Adrenal gland (tissue), 12 donors: ENCODE data around the gene MAK. TPM values are rescaled to one million over a fixed set of nuclear protein-coding genes. Genes with fewer than 3 reads are reported as not detected.

Experiments used
- DNase-seq, 7 donors: peaks; one replicate each; pipeline ENCODE4 v3.0.0-alpha.2; 2019 to 2020
- H3K27ac ChIP-seq, 5 donors: fragments of 200-600 bp; sonication (generic) in 4 of 5; 1 replicate in 3 of 5; 2 replicates in 2 of 5; pipeline versions ENCODE4 v1.5.1 to v1.8.0; 2016 to 2020; ENCODE audit warnings: mild to moderate bottlenecking in 1 of 5
- H3K27me3 ChIP-seq: fragments of 200-600 bp; 2 replicates; pipeline ENCODE4 v1.8.0; 2021
- H3K36me3 ChIP-seq, 2 donors: fragments of 200-600 bp; replicated peaks in 1 of 2; 1 replicate in 1 of 2; 2 replicates in 1 of 2; pipeline versions ENCODE4 v1.5.1 to v1.8.0; 2018 to 2022
- H3K4me1 ChIP-seq, 2 donors: fragments of 200-600 bp; replicated peaks in 1 of 2; 1 replicate in 1 of 2; 2 replicates in 1 of 2; pipeline versions ENCODE4 v1.5.1 to v1.8.0; 2018 to 2021
- H3K4me3 ChIP-seq, 4 donors: fragments of 200-600 bp; sonication (generic) in 3 of 4; one replicate each; pipeline ENCODE4 v1.5.1; 2016 to 2018
- H3K9me3 ChIP-seq, 3 donors: fragments of 200-600 bp; sonication (generic) in 1 of 3; replicated peaks in 1 of 3; 1 replicate in 2 of 3; 2 replicates in 1 of 3; pipeline versions ENCODE4 v1.5.1 to v1.8.0; 2016 to 2021
- CTCF ChIP-seq, 6 experiments: fragments of 450-650 bp in 4 of 6; fragments of 200-600 bp in 2 of 6; sonication (generic) in 1 of 6; IDR thresholded peaks; 1 replicate in 5 of 6; 2 replicates in 1 of 6; pipeline versions ENCODE4 v1.5.1 to v1.8.0; 2016 to 2021; ENCODE audit warnings: antibody characterized with exemption in 6 of 6, mild to moderate bottlenecking in 2 of 6, moderate library complexity in 1 of 6
- POLR2A ChIP-seq, 2 donors: fragments of 450-650 bp; IDR thresholded peaks; one replicate each; pipeline ENCODE4 v1.6.1; 2017; ENCODE audit warnings: antibody characterized with exemption in 2 of 2, mild to moderate bottlenecking in 2 of 2, moderate library complexity in 1 of 2
- WGBS, 4 donors: extraction: QIAGEN DNeasy Blood & Tissue Kit in 2 of 4; methylation state at CpG; one replicate each; pipeline versions ENCODE4 v1.1.5 to v1.1.7; 2013 to 2017; 5-methylcytosine and 5-hydroxymethylcytosine counted together
- intact Hi-C, 2 donors: fragments of 100-400 bp; cut with DNase I; formaldehyde crosslinking; loops; one replicate each; pipeline versions ENCODE4 v1.14.1 to v1.15.0; 2022 to 2023
- polyA plus RNA-seq, 3 donors: library from polyadenylated mRNA; stranded (reverse); fragments of 200-250 nt in 2 of 3; fragments of 350-450 nt in 1 of 3; fragmentation: Illumina TruSeq in 1 of 3; extraction: RNeasy Lipid Tissue Mini Kit (QIAGEN cat#74804) in 1 of 3; gene quantifications; one replicate each; pipeline ENCODE4 v1.2.3, GENCODE V29; 2013 to 2014
- total RNA-seq, 9 donors: library from RNA; depleted of rRNA in 4 of 9; stranded (reverse); fragments of >200 nt in 4 of 9; fragments of 120-200 nt in 1 of 9; fragmentation: NEBNext Ultra II Directional in 1 of 9; extraction: Animal tissue kit (Norgen Biotek cat#: 25700) in 1 of 9; gene quantifications; one replicate each; pipeline versions ENCODE4 v1.1.0 to v1.2.4, GENCODE V29; 2013 to 2023
- donor health status: healthy with polysubstance abuse.
- donor health status: Bipolar disorder and iron deficiency.
- donor health status: DM: yes; HTN: yes; CAD: no.
- donor health status: DM: no; HTN: no; CAD: no.
- donor health status: DM: no; HTN: no; CAD: no.
- donor health status: DM: yes; HTN: yes; CAD: no.

The MAK gene
- total and polyA plus RNA-seq, 12 donors = under 0.01 to 0.43 (median 0.10) TPM; not detected in 4

- peaks cover 0 to 3% (median 0%) of the 10 kb centered on the region in 3 donors for H3K9me3 ChIP-seq
- TF ChIP-seq POLR2A (IDR thresholded peaks at IDR 0.05) (no peak), CTCF (IDR thresholded peaks at IDR 0.05) (no peak)
- H3K4me3 ChIP-seq = no peak overlapping the region
- 47 to 54% (median 52%) methylated on average over 11 of the region's 11 CpGs for WGBS, 4 donors
- H3K27ac ChIP-seq = no peak overlapping the region
- no peaks in the 10 kb centered on the region for H3K4me1 ChIP-seq
- no peak for DNase-seq
- intact Hi-C loops = no loop called here
- H3K27me3 ChIP-seq = no peaks in the 10 kb centered on the region
- H3K36me3 ChIP-seq = no peaks in the 10 kb centered on the region
Measured at GRCh38 chr6:10852361-10852960, 14.1 kb upstream of the MAK start.

GRCh38 chr6:10850728-10851127, 12.4 kb upstream of the MAK start:
- no peak overlapping the region for H3K4me3 ChIP-seq
- H3K27ac ChIP-seq = no peak overlapping the region
- DNase-seq = no peak
- no peaks in the 10 kb centered on the region for H3K27me3 ChIP-seq
- 59 to 68% (median 63%) methylated on average over 6 to 7 of the region's 7 CpGs for WGBS, 4 donors
- intact Hi-C loops = no loop called here
- peaks cover 0 to 3% (median 0%) of the 10 kb centered on the region in 3 donors for H3K9me3 ChIP-seq
- H3K36me3 ChIP-seq = no peaks in the 10 kb centered on the region
- H3K4me1 ChIP-seq = no peaks in the 10 kb centered on the region
- no peak for TF ChIP-seq POLR2A (IDR thresholded peaks at IDR 0.05)
- no peak for TF ChIP-seq CTCF (IDR thresholded peaks at IDR 0.05)

- intact Hi-C loops = no loop called here
- no peak for DNase-seq
- WGBS, 4 donors = 67 to 84% (median 76%) methylated on average over 4 of the region's 4 CpGs
- H3K4me3 ChIP-seq = no peak overlapping the region
- TF ChIP-seq POLR2A (IDR thresholded peaks at IDR 0.05) = no peak
- no peak for TF ChIP-seq CTCF (IDR thresholded peaks at IDR 0.05)
- H3K9me3 ChIP-seq = peaks cover 0 to 3% (median 0%) of the 10 kb centered on the region in 3 donors
- no peaks in the 10 kb centered on the region for H3K4me1 ChIP-seq
- H3K27me3 ChIP-seq = no peaks in the 10 kb centered on the region
- H3K27ac ChIP-seq = no peak overlapping the region
- no peaks in the 10 kb centered on the region for H3K36me3 ChIP-seq
Measured at GRCh38 chr6:10849901-10850300, 11.6 kb upstream of the MAK start.

- Histone ChIP-seq H3K4me3 (no peak overlapping the region), H3K36me3 (no peaks in the 10 kb centered on the region), H3K27me3 (no peaks in the 10 kb centered on the region), H3K9me3 (no peaks in the 10 kb centered on the region), H3K4me1 (no peaks in the 10 kb centered on the region), H3K27ac (no peak overlapping the region)
- peak in 1 of 6 experiments; percentile 19 for TF ChIP-seq CTCF (IDR thresholded peaks at IDR 0.05)
- TF ChIP-seq POLR2A (IDR thresholded peaks at IDR 0.05) = no peak
- intact Hi-C loops = no loop called here
- WGBS, 4 donors = 63 to 79% (median 69%) methylated on average over 3 of the region's 3 CpGs
- DNase-seq = no peak
Measured at GRCh38 chr6:10847684-10848083, 9.3 kb upstream of the MAK start.
